IMR-90 (cell line): ENCODE data around the gene SH3BGRL3.

Experiments
- BHLHE40 ChIP-seq: fragments of 150-350 bp; IDR thresholded peaks from 2 replicates; pipeline ENCODE4 v1.6.1; 2016; ENCODE audit warnings: mild to moderate bottlenecking, low read depth, low read length
- CEBPB ChIP-seq: IDR thresholded peaks from 2 replicates; pipeline ENCODE4 v1.6.1; 2012; ENCODE audit warnings: low read depth, low read length, improper control_type of control experiment
- CHD1 ChIP-seq: IDR thresholded peaks from 2 replicates; pipeline ENCODE4 v1.6.1; 2012; ENCODE audit warnings: low read depth, low read length, improper control_type of control experiment
- FOS ChIP-seq: fragments of 150-350 bp; IDR thresholded peaks from 2 replicates; pipeline ENCODE4 v1.6.1; 2016; ENCODE audit warnings: low read depth, low read length
- MAFK ChIP-seq: IDR thresholded peaks from 2 replicates; pipeline ENCODE4 v1.6.1; 2012; ENCODE audit warnings: low read depth, low read length, improper control_type of control experiment
- MXI1 ChIP-seq: IDR thresholded peaks from 2 replicates; pipeline ENCODE4 v1.6.1; 2012; ENCODE audit warnings: low read depth, mild to moderate bottlenecking, low read length, moderate library complexity, borderline replicate concordance
- TF ChIP-seq, protein P1 (sequence below): conservative IDR thresholded peaks from 2 replicates; pipeline ENCODE4 v1.5.1; 2012; ENCODE audit warnings: mild to moderate bottlenecking, low read depth, low read length, improper control_type of control experiment
- TF ChIP-seq, protein P2 (sequence below): fragments of 150-350 bp; IDR thresholded peaks from 2 replicates; pipeline ENCODE4 v1.6.1; 2017; ENCODE audit warnings: mild to moderate bottlenecking, antibody characterized with exemption, low read length, low read depth

DNA sequence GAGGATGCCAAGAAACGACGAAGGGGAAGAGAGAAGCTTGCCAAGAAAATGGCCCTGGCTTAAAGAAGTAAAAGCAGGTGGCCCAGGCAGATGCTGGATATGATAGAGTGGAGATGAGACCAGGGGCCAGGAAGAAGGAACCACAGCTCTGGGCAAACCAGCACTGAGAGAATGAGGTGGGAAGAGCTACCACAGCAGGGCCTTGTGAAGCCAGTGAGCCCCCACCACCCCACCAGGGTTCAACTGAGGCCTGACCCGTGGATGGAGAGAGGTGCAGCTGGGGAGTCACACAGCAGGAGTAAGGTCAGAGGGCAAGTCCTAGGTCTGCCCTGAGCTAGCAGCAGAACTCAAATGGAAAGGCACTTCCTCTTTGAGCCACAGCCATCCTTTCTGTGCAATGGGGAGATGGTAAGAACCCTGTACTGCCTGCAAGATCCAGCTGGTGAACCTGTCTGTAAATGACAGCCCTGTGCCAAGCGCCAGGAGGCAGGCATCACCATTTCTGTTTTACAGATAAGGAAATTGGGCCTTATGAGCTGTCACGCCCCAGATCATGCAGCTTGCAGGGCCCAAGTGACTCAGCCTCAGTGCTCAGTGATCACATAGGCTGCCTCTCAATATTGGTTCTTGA is 8.5 kb downstream of the SH3BGRL3 start:
- TF ChIP-seq, protein P1, sequence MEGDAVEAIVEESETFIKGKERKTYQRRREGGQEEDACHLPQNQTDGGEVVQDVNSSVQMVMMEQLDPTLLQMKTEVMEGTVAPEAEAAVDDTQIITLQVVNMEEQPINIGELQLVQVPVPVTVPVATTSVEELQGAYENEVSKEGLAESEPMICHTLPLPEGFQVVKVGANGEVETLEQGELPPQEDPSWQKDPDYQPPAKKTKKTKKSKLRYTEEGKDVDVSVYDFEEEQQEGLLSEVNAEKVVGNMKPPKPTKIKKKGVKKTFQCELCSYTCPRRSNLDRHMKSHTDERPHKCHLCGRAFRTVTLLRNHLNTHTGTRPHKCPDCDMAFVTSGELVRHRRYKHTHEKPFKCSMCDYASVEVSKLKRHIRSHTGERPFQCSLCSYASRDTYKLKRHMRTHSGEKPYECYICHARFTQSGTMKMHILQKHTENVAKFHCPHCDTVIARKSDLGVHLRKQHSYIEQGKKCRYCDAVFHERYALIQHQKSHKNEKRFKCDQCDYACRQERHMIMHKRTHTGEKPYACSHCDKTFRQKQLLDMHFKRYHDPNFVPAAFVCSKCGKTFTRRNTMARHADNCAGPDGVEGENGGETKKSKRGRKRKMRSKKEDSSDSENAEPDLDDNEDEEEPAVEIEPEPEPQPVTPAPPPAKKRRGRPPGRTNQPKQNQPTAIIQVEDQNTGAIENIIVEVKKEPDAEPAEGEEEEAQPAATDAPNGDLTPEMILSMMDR = no peak
- TF ChIP-seq CEBPB (no peak), BHLHE40 (no peak), FOS (no peak), CHD1 (no peak), MAFK (no peak), MXI1 (no peak)
- TF ChIP-seq, protein P2, sequence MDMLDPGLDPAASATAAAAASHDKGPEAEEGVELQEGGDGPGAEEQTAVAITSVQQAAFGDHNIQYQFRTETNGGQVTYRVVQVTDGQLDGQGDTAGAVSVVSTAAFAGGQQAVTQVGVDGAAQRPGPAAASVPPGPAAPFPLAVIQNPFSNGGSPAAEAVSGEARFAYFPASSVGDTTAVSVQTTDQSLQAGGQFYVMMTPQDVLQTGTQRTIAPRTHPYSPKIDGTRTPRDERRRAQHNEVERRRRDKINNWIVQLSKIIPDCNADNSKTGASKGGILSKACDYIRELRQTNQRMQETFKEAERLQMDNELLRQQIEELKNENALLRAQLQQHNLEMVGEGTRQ = no peak
